Esophagus muscularis mucosa (tissue), 4 donors: ENCODE data around the gene PHACTR3.

Source experiments
- CTCF ChIP-seq, 3 experiments: fragments of 200-600 bp in 2 of 3; fragments of 450-650 bp in 1 of 3; sonication (generic) in 2 of 3; IDR thresholded peaks; one replicate each; pipeline ENCODE4 v1.5.1; 2017 to 2019; ENCODE audit warnings: antibody characterized with exemption in 3 of 3, mild to moderate bottlenecking in 2 of 3, moderate library complexity in 1 of 3
- EP300 ChIP-seq: sonication (generic); formaldehyde crosslinking; IDR thresholded peaks from one replicate; pipeline ENCODE4 v1.6.1; 2017; ENCODE audit warnings: antibody characterized with exemption
- POLR2A ChIP-seq: fragments of 450-650 bp; IDR thresholded peaks from one replicate; pipeline ENCODE4 v1.6.1; 2017; ENCODE audit warnings: antibody characterized with exemption, moderate library complexity, mild to moderate bottlenecking, low read depth
- POLR2AphosphoS5 ChIP-seq, 2 donors: sonication (generic); formaldehyde crosslinking; IDR thresholded peaks; one replicate each; pipeline ENCODE4 v1.6.1; 2017; ENCODE audit warnings: antibody characterized with exemption in 2 of 2

DNA sequence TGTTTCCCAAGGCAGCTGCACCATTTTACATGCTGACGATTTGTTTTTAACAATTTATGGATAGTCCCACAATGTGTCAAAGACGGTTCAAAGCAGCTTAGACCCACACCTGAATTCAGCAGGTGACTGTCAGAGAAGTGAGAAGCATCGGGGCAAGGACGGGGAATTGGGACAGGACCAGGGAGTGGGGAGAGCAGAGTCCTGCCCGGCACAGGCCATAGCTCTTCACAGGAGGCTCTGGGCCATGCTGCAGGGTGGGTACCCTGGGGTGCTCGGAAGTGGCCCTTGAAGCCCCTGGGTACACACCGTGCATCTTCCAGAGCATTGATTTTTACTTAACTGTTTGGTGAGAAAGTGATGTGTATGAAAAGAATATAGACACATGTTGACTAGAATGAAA, 33.2 kb upstream of the PHACTR3 start:
- TF ChIP-seq CTCF (IDR thresholded peaks at IDR 0.05) (no peak), POLR2A (no peak), EP300 (no peak), POLR2AphosphoS5 (IDR thresholded peaks at IDR 0.05) (no peak)
